Measurements from ENCODE around the gene UNG. TPM values are rescaled to one million over a fixed set of nuclear protein-coding genes. Genes with fewer than 3 reads are reported as not detected.

Gene UNG
- total RNA-seq, 4 donors from 2014 or later = 13.9 to 52.8 (median 33.6) TPM

- DNase-seq (ENCODE audit: low spot score) = no peak
- ATAC-seq (ENCODE audit: low FRiP score) = no peak
These were observed 27.8 kb upstream of the UNG start for GRCh38 chr12:109069307-109070271.

GRCh38 chr12:109074866-109075265 is 22.5 kb upstream of the UNG start:
- ATAC-seq (ENCODE audit: low FRiP score) = no peak
- no peak for TF ChIP-seq CTCF (IDR thresholded peaks at IDR 0.05)
- no peak for DNase-seq (ENCODE audit: low spot score)

More at GRCh38 chr12:109069307-109070271, 27.8 kb upstream of the UNG start:
- no peak for TF ChIP-seq CTCF (IDR thresholded peaks at IDR 0.05)

GRCh38 chr12:109082751-109083150 is 14.6 kb upstream of the UNG start:
- ATAC-seq (ENCODE audit: low FRiP score) (no peak), DNase-seq (ENCODE audit: low spot score) (no peak)
- TF ChIP-seq CTCF (IDR thresholded peaks at IDR 0.05) = no peak

- DNase-seq (ENCODE audit: low spot score) (no peak), ATAC-seq (ENCODE audit: low FRiP score) (no peak)
- no peak for TF ChIP-seq CTCF (IDR thresholded peaks at IDR 0.05)
These were observed 13.0 kb upstream of the UNG start for GRCh38 chr12:109084425-109084824.

GRCh38 chr12:109085590-109085989 is 11.8 kb upstream of the UNG start:
- no peak for TF ChIP-seq CTCF (IDR thresholded peaks at IDR 0.05)
- DNase-seq (ENCODE audit: low spot score) = no peak
- no peak for ATAC-seq (ENCODE audit: low FRiP score)

GRCh38 chr12:109087250-109087649 is 10.1 kb upstream of the UNG start:
- DNase-seq (ENCODE audit: low spot score) (no peak), ATAC-seq (ENCODE audit: low FRiP score) (no peak)
- no peak for TF ChIP-seq CTCF (IDR thresholded peaks at IDR 0.05)

- TF ChIP-seq CTCF (IDR thresholded peaks at IDR 0.05) = no peak
- ATAC-seq (ENCODE audit: low FRiP score) (no peak), DNase-seq (ENCODE audit: low spot score) (no peak)
These were observed 8.6 kb upstream of the UNG start for GRCh38 chr12:109088818-109089217.

Measured in omental fat pad (tissue), 4 donors.